Measurements from ENCODE around the gene RADIL.
A peak's percentile ranks its signal among the peaks of the same experiment; 100 is the strongest.
"Not testable (repeated sequence)": the region's sequence is repeated elsewhere in the genome, so short reads cannot be mapped to it uniquely, and the experiment has no call there.

The RADIL gene

GRCh38 chr7:4883372-4884144, at the start of gene RADIL:
Gene RADIL (minus strand): TSS chr7:4883716. CDS start chr7:4878139, 5,577 bp downstream.
- DNase-seq, result peak; percentile 91

GRCh38 chr7:4931943-4932342, 48.4 kb upstream of the RADIL start:
- DNase-seq, result peak; percentile 17

- no peak for DNase-seq
Observed at GRCh38 chr7:4929005-4929404, 45.5 kb upstream of the RADIL start.

GRCh38 chr7:4928445-4928844, 44.9 kb upstream of the RADIL start:
- DNase-seq, result no peak

GRCh38 chr7:4919969-4920766, 36.7 kb upstream of the RADIL start:
- DNase-seq, result no peak

GRCh38 chr7:4916113-4916512, 32.6 kb upstream of the RADIL start:
- DNase-seq, result no peak

GRCh38 chr7:4911111-4911828, 27.8 kb upstream of the RADIL start:
- DNase-seq, result no peak

GRCh38 chr7:4906682-4907081, 23.2 kb upstream of the RADIL start:
- no peak for DNase-seq

- no peak for DNase-seq
Observed at GRCh38 chr7:4905171-4905570, 21.7 kb upstream of the RADIL start.

- DNase-seq, result no peak
Observed at GRCh38 chr7:4904346-4904745, 20.8 kb upstream of the RADIL start.

GRCh38 chr7:4895766-4896165, 12.2 kb upstream of the RADIL start:
- DNase-seq, result no peak

GRCh38 chr7:4894482-4894881, 11.0 kb upstream of the RADIL start:
- DNase-seq, result no peak

- no peak for DNase-seq
Observed at GRCh38 chr7:4893929-4894475, 10.5 kb upstream of the RADIL start.

- not testable (repeated sequence) for DNase-seq
Observed at GRCh38 chr7:4893188-4893587, 9.7 kb upstream of the RADIL start.

GRCh38 chr7:4891522-4891921, 8.0 kb upstream of the RADIL start:
- DNase-seq, result not testable (repeated sequence)

GRCh38 chr7:4889682-4890081, 6.2 kb upstream of the RADIL start:
- no peak for DNase-seq

- no peak for DNase-seq
Observed at GRCh38 chr7:4888161-4888560, 4.6 kb upstream of the RADIL start.

- no peak for DNase-seq
Observed at GRCh38 chr7:4886671-4887070, 3.2 kb upstream of the RADIL start.

- DNase-seq, result no peak
Observed at GRCh38 chr7:4885317-4885807, 1.8 kb upstream of the RADIL start.

- DNase-seq, result no peak
Observed at GRCh38 chr7:4884164-4884563, 648 bp upstream of the RADIL start.

- DNase-seq, result no peak
Observed at GRCh38 chr7:4883033-4883371, 514 bp downstream of the RADIL start.

GRCh38 chr7:4882169-4883032, 1.1 kb downstream of the RADIL start:
- peak; percentile 31 for DNase-seq

All from NCI-H2171 (cell line).